ENCODE data around the gene TBC1D8. TPM values are rescaled to one million over a fixed set of nuclear protein-coding genes. Genes with fewer than 3 reads are reported as not detected.

The TBC1D8 gene
- total and polyA plus RNA-seq, 2 of the 13 experiments (the other 11 are each of a cell fraction or from before 2014, with no cell fraction given) = 45.1 to 95.4 TPM

DNA sequence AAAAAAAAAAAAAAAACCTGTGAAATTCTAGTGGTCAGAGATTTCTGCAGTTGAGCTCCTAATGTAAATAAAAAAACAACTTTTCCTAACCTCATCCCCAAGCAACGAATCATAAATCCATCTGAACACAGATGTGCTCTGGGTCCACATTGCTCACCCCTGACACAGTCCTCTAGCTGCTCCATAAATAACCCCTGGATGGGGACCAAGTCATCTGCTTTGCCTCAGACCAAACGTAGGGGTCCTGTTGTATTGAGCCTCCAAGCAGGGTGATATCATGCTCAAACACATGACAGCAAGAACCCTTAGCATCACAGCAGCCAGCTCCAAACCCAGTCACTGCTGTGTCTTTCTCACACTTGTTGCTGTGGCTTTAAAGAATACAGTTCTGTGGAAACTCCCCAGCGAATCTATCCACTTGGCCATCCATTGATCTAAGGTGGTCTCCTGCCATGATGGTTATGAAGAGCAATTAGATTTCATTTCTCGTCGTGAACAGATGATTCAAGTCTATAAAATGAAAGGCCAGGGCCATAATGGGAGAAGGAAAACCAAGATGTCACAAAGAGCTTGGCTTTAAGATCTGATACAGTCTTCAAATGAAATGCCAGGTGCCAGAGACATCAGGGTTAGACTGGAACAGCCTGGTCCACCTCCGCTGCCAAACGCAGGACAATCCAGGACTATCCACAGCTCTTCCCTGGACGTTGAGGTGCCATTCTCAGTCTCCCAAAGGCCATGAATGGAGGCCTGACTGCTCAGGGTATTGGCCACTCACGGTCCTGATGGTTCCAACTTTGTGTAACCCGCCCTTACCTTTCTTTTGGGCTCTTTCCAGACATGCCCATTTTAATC lies 39.0 kb downstream of the TBC1D8 start (continued):
- no peak for TF ChIP-seq XBP1 (CRISPR knock-in tag; IDR thresholded peaks at IDR 0.05)
- TF ChIP-seq TCF7L2 (IDR thresholded peaks at IDR 0.05; ENCODE audit: low read depth, low read length) = no peak
- no peak for TF ChIP-seq HOXA7 (CRISPR knock-in tag; IDR thresholded peaks at IDR 0.05)
- TF ChIP-seq, protein P1, sequence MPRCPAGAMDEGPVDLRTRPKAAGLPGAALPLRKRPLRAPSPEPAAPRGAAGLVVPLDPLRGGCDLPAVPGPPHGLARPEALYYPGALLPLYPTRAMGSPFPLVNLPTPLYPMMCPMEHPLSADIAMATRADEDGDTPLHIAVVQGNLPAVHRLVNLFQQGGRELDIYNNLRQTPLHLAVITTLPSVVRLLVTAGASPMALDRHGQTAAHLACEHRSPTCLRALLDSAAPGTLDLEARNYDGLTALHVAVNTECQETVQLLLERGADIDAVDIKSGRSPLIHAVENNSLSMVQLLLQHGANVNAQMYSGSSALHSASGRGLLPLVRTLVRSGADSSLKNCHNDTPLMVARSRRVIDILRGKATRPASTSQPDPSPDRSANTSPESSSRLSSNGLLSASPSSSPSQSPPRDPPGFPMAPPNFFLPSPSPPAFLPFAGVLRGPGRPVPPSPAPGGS (CRISPR knock-in tag; IDR thresholded peaks at IDR 0.05) = no peak
- TF ChIP-seq ZFP82 (CRISPR knock-in tag; IDR thresholded peaks at IDR 0.05; ENCODE audit: borderline replicate concordance) = no peak
- TF ChIP-seq, protein P2, sequence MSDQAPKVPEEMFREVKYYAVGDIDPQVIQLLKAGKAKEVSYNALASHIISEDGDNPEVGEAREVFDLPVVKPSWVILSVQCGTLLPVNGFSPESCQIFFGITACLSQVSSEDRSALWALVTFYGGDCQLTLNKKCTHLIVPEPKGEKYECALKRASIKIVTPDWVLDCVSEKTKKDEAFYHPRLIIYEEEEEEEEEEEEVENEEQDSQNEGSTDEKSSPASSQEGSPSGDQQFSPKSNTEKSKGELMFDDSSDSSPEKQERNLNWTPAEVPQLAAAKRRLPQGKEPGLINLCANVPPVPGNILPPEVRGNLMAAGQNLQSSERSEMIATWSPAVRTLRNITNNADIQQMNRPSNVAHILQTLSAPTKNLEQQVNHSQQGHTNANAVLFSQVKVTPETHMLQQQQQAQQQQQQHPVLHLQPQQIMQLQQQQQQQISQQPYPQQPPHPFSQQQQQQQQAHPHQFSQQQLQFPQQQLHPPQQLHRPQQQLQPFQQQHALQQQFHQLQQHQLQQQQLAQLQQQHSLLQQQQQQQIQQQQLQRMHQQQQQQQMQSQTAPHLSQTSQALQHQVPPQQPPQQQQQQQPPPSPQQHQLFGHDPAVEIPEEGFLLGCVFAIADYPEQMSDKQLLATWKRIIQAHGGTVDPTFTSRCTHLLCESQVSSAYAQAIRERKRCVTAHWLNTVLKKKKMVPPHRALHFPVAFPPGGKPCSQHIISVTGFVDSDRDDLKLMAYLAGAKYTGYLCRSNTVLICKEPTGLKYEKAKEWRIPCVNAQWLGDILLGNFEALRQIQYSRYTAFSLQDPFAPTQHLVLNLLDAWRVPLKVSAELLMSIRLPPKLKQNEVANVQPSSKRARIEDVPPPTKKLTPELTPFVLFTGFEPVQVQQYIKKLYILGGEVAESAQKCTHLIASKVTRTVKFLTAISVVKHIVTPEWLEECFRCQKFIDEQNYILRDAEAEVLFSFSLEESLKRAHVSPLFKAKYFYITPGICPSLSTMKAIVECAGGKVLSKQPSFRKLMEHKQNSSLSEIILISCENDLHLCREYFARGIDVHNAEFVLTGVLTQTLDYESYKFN (CRISPR knock-in tag; conservative IDR thresholded peaks at IDR 0.05) = peak; percentile 24; the same call in 1 of the 2 replicates
- TF ChIP-seq, protein P3, sequence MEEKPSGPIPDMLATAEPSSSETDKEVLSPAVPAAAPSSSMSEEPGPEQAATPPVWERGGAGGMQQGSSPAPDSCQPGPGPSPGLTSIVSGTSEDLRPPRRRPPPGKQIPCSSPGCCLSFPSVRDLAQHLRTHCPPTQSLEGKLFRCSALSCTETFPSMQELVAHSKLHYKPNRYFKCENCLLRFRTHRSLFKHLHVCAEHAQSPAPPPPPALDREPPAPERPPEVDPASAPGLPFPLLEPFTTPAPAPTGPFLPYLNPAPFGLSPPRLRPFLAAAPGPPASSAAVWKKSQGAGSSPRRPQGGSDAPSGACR (CRISPR knock-in tag; IDR thresholded peaks at IDR 0.05) = no peak
- TF ChIP-seq ZMYM3 (CRISPR knock-in tag; IDR thresholded peaks at IDR 0.05) = no peak

Data from HepG2 (cell line).